DND-41 (cell line): ENCODE measurements around the gene DOCK3.

ENCODE experiments used
- EZH2 ChIP-seq: IDR thresholded peaks from 3 replicates; pipeline ENCODE4 v1.6.1; 2012; ENCODE audit warnings: borderline replicate concordance, low read depth, mild to moderate bottlenecking, moderate library complexity, low read length, inconsistent platforms; ENCODE audit not compliant: severe bottlenecking
- TF ChIP-seq, protein P1 (sequence below): IDR thresholded peaks from 2 replicates; pipeline ENCODE4 v1.5.1; 2012; ENCODE audit warnings: borderline replicate concordance, low read length, moderate library complexity, mild to moderate bottlenecking; ENCODE audit not compliant: poor library complexity, severe bottlenecking; ENCODE audit errors: extremely low read depth

- TF ChIP-seq, protein P1, sequence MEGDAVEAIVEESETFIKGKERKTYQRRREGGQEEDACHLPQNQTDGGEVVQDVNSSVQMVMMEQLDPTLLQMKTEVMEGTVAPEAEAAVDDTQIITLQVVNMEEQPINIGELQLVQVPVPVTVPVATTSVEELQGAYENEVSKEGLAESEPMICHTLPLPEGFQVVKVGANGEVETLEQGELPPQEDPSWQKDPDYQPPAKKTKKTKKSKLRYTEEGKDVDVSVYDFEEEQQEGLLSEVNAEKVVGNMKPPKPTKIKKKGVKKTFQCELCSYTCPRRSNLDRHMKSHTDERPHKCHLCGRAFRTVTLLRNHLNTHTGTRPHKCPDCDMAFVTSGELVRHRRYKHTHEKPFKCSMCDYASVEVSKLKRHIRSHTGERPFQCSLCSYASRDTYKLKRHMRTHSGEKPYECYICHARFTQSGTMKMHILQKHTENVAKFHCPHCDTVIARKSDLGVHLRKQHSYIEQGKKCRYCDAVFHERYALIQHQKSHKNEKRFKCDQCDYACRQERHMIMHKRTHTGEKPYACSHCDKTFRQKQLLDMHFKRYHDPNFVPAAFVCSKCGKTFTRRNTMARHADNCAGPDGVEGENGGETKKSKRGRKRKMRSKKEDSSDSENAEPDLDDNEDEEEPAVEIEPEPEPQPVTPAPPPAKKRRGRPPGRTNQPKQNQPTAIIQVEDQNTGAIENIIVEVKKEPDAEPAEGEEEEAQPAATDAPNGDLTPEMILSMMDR = no peak
- no peak for TF ChIP-seq EZH2
Observed at GRCh38 chr3:51035630-51036029, 360.9 kb downstream of the DOCK3 start.
